Measurements from ENCODE around the gene ZNF189. TPM values are rescaled to one million over a fixed set of nuclear protein-coding genes. Genes with fewer than 3 reads are reported as not detected.

Gene ZNF189
- total RNA-seq, 4 donors from 2014 or later: 22.3 to 24.7 (median 24.2) TPM

- Histone ChIP-seq H3K27ac (no peak overlapping the region), H3K27me3 (no peaks in the 10 kb centered on the region), H3K36me3 (no peaks in the 10 kb centered on the region), H3K4me1 (no peaks in the 10 kb centered on the region), H3K9me3 (no peaks in the 10 kb centered on the region), H3K4me3 (no peak overlapping the region)
- no peak for DNase-seq (ENCODE audit: low spot score in 2 of 2)
- no peak for TF ChIP-seq POLR2A (IDR thresholded peaks at IDR 0.05)
- no peak for TF ChIP-seq CTCF (IDR thresholded peaks at IDR 0.05)
- no peak for TF ChIP-seq EP300 (IDR thresholded peaks at IDR 0.05)
- 84 to 92% methylated on average over 6 to 7 of the region's 7 CpGs for WGBS, 2 donors
Measured at GRCh38 chr9:101429736-101430135, 31.1 kb downstream of the ZNF189 start.

GRCh38 chr9:101432171-101432570 lies 33.5 kb downstream of the ZNF189 start:
- no peaks in the 10 kb centered on the region for H3K4me1 ChIP-seq
- H3K27me3 ChIP-seq: no peaks in the 10 kb centered on the region
- no peaks in the 10 kb centered on the region for H3K36me3 ChIP-seq
- DNase-seq (ENCODE audit: low spot score in 2 of 2): no peak
- no peak overlapping the region for H3K27ac ChIP-seq
- TF ChIP-seq CTCF (IDR thresholded peaks at IDR 0.05) (no peak), POLR2A (IDR thresholded peaks at IDR 0.05) (no peak), EP300 (IDR thresholded peaks at IDR 0.05) (no peak)
- H3K9me3 ChIP-seq: no peaks in the 10 kb centered on the region
- no peak overlapping the region for H3K4me3 ChIP-seq

GRCh38 chr9:101432740-101433139 lies 34.1 kb downstream of the ZNF189 start:
- TF ChIP-seq POLR2A (IDR thresholded peaks at IDR 0.05) (no peak), CTCF (IDR thresholded peaks at IDR 0.05) (no peak), EP300 (IDR thresholded peaks at IDR 0.05) (no peak)
- WGBS, 2 donors: 73 to 81% methylated on average over 1 of the region's 1 CpG
- no peaks in the 10 kb centered on the region for H3K4me1 ChIP-seq
- H3K27ac ChIP-seq: peak overlapping the region in 1 of 4 donors; percentile 24
- H3K27me3 ChIP-seq: no peaks in the 10 kb centered on the region
- no peaks in the 10 kb centered on the region for H3K36me3 ChIP-seq
- no peak for DNase-seq (ENCODE audit: low spot score in 2 of 2)
- H3K4me3 ChIP-seq: no peak overlapping the region
- no peaks in the 10 kb centered on the region for H3K9me3 ChIP-seq

GRCh38 chr9:101433229-101433628 lies 34.6 kb downstream of the ZNF189 start:
- Histone ChIP-seq H3K9me3 (no peaks in the 10 kb centered on the region), H3K27ac (peak overlapping the region in 1 of 4 donors; percentile 24), H3K27me3 (no peaks in the 10 kb centered on the region), H3K36me3 (no peaks in the 10 kb centered on the region), H3K4me1 (no peaks in the 10 kb centered on the region), H3K4me3 (no peak overlapping the region)
- no peak for DNase-seq (ENCODE audit: low spot score in 2 of 2)
- TF ChIP-seq CTCF (IDR thresholded peaks at IDR 0.05) (no peak), POLR2A (IDR thresholded peaks at IDR 0.05) (no peak), EP300 (IDR thresholded peaks at IDR 0.05) (no peak)
- WGBS, 2 donors: 71 to 76% methylated on average over 3 of the region's 3 CpGs

- Histone ChIP-seq H3K4me3 (no peak overlapping the region), H3K4me1 (no peaks in the 10 kb centered on the region), H3K9me3 (no peaks in the 10 kb centered on the region), H3K27me3 (no peaks in the 10 kb centered on the region), H3K27ac (peak overlapping the region in 1 of 4 donors; percentile 22), H3K36me3 (no peaks in the 10 kb centered on the region)
- DNase-seq (ENCODE audit: low spot score in 2 of 2): no peak
- 60 to 61% methylated on average over 3 of the region's 3 CpGs for WGBS, 2 donors
- TF ChIP-seq CTCF (IDR thresholded peaks at IDR 0.05) (no peak), EP300 (IDR thresholded peaks at IDR 0.05) (no peak), POLR2A (IDR thresholded peaks at IDR 0.05) (no peak)
Measured at GRCh38 chr9:101434998-101435397, 36.3 kb downstream of the ZNF189 start.

Measured in tibial nerve (tissue), 4 donors.